ENCODE measurements around the gene SLC6A6.

The SLC6A6 gene

GRCh38 chr3:14371573-14372474, 30.6 kb upstream of the SLC6A6 start:
- DNase-seq (ENCODE audit: extremely low read depth, low read depth): peak; percentile 41
- no peak overlapping the region for H3K4me3 ChIP-seq (replicated peaks; ENCODE audit: low read depth, low read length)
- peak; percentile 19 for TF ChIP-seq CTCF (IDR thresholded peaks at IDR 0.05; ENCODE audit: low read depth, low read length, missing control alignments)

GRCh38 chr3:14372587-14372986, 29.8 kb upstream of the SLC6A6 start:
- no peak for TF ChIP-seq CTCF (IDR thresholded peaks at IDR 0.05; ENCODE audit: low read depth, low read length, missing control alignments)
- no peak overlapping the region for H3K4me3 ChIP-seq (replicated peaks; ENCODE audit: low read depth, low read length)
- no peak for DNase-seq (ENCODE audit: extremely low read depth, low read depth)

- no peak for DNase-seq (ENCODE audit: extremely low read depth, low read depth)
- TF ChIP-seq CTCF (IDR thresholded peaks at IDR 0.05; ENCODE audit: low read depth, low read length, missing control alignments): no peak
- no peak overlapping the region for H3K4me3 ChIP-seq (replicated peaks; ENCODE audit: low read depth, low read length)
Observed at GRCh38 chr3:14373753-14374376, 28.5 kb upstream of the SLC6A6 start.

- no peak overlapping the region for H3K4me3 ChIP-seq (replicated peaks; ENCODE audit: low read depth, low read length)
- no peak for TF ChIP-seq CTCF (IDR thresholded peaks at IDR 0.05; ENCODE audit: low read depth, low read length, missing control alignments)
- DNase-seq (ENCODE audit: extremely low read depth, low read depth): no peak
Observed at GRCh38 chr3:14374444-14374883, 27.9 kb upstream of the SLC6A6 start.

- no peak for TF ChIP-seq CTCF (IDR thresholded peaks at IDR 0.05; ENCODE audit: low read depth, low read length, missing control alignments)
- no peak for DNase-seq (ENCODE audit: extremely low read depth, low read depth)
- H3K4me3 ChIP-seq (replicated peaks; ENCODE audit: low read depth, low read length): no peak overlapping the region
Observed at GRCh38 chr3:14375192-14375591, 27.2 kb upstream of the SLC6A6 start.

- TF ChIP-seq CTCF (IDR thresholded peaks at IDR 0.05; ENCODE audit: low read depth, low read length, missing control alignments): no peak
- H3K4me3 ChIP-seq (replicated peaks; ENCODE audit: low read depth, low read length): no peak overlapping the region
- no peak for DNase-seq (ENCODE audit: extremely low read depth, low read depth)
Observed at GRCh38 chr3:14376348-14377043, 25.9 kb upstream of the SLC6A6 start.
